A549 (cell line): ENCODE data around the gene CEBPZOS.

Experiments
- CTCF ChIP-seq: fragments of >200 bp; sonication (Bioruptor Twin); formaldehyde crosslinking; IDR thresholded peaks from 3 replicates; pipeline ENCODE4 v1.5.1; 2016
- RAD21 ChIP-seq, 2 experiments: fragments of >200 bp in 1 of 2; sonication (Bioruptor Twin) in 1 of 2; formaldehyde crosslinking in 1 of 2; IDR thresholded peaks in 1 of 2; conservative IDR thresholded peaks in 1 of 2; 2 replicates in 1 of 2; 3 replicates in 1 of 2; pipeline ENCODE4 v1.6.1; 2012 to 2018; ENCODE audit warnings: inconsistent platforms in 1 of 2
- TF ChIP-seq, protein P1 (sequence below): fragments of >200 bp; sonication (Bioruptor Twin); formaldehyde crosslinking; IDR thresholded peaks from 3 replicates; pipeline ENCODE4 v1.6.1; 2016

- TF ChIP-seq, protein P1, sequence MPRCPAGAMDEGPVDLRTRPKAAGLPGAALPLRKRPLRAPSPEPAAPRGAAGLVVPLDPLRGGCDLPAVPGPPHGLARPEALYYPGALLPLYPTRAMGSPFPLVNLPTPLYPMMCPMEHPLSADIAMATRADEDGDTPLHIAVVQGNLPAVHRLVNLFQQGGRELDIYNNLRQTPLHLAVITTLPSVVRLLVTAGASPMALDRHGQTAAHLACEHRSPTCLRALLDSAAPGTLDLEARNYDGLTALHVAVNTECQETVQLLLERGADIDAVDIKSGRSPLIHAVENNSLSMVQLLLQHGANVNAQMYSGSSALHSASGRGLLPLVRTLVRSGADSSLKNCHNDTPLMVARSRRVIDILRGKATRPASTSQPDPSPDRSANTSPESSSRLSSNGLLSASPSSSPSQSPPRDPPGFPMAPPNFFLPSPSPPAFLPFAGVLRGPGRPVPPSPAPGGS, result no peak
- TF ChIP-seq CTCF, result no peak
- no peak for TF ChIP-seq RAD21 (conservative IDR thresholded peaks at IDR 0.05 in 1 of 2, IDR thresholded peaks at IDR 0.05 in 1 of 2)
Measured at GRCh38 chr2:37203708-37204107, 7.4 kb downstream of the CEBPZOS start.
